Ascending aorta (tissue), 2 donors: ENCODE data around the gene NFE2L2. TPM values are rescaled to one million over a fixed set of nuclear protein-coding genes. Genes with fewer than 3 reads are reported as not detected.
A peak's percentile ranks its signal among the peaks of the same experiment; 100 is the strongest.
"Not testable (repeated sequence)": the region's sequence is repeated elsewhere in the genome, so short reads cannot be mapped to it uniquely, and the experiment has no call there.

Experiments used
- DNase-seq, 2 donors: peaks; one replicate each; pipeline ENCODE4 v3.0.0-alpha.2; 2019; ENCODE audit warnings: low spot score in 2 of 2
- H3K27ac ChIP-seq, 2 donors: fragments of 200-600 bp; sonication (generic); one replicate each; pipeline ENCODE4 v1.5.1; 2016 to 2017; ENCODE audit warnings: mild to moderate bottlenecking in 1 of 2
- H3K27me3 ChIP-seq: fragments of 200-600 bp; sonication (generic); one replicate; pipeline ENCODE4 v1.5.1; 2017
- H3K36me3 ChIP-seq, 2 donors: fragments of 200-600 bp; sonication (generic); one replicate each; pipeline ENCODE4 v1.5.1; 2016
- H3K4me1 ChIP-seq, 2 donors: fragments of 200-600 bp; sonication (generic); one replicate each; pipeline ENCODE4 v1.5.1; 2016 to 2017; ENCODE audit warnings: mild to moderate bottlenecking in 1 of 2
- H3K4me3 ChIP-seq, 2 donors: fragments of 200-600 bp; sonication (generic); one replicate each; pipeline ENCODE4 v1.5.1; 2016 to 2017; ENCODE audit warnings: mild to moderate bottlenecking in 1 of 2
- H3K9me3 ChIP-seq, 2 donors: fragments of 200-600 bp; sonication (generic); one replicate each; pipeline ENCODE4 v1.5.1; 2016
- intact Hi-C: fragments of 100-400 bp; cut with DNase I; formaldehyde crosslinking; loops from one replicate; pipeline ENCODE4 v1.15.1; 2023
- total RNA-seq: library from RNA; depleted of rRNA; stranded (reverse); fragments of >200 nt; gene quantifications from one replicate; pipeline ENCODE4 v1.1.0, GENCODE V29; 2016
- TF ChIP-seq, protein P1 (sequence below), 3 experiments: fragments of 200-600 bp in 2 of 3; fragments of 450-650 bp in 1 of 3; sonication (generic) in 2 of 3; IDR thresholded peaks; one replicate each; pipeline ENCODE4 v1.5.1; 2016 to 2019; ENCODE audit warnings: antibody characterized with exemption in 3 of 3, mild to moderate bottlenecking in 1 of 3, moderate library complexity in 1 of 3

The NFE2L2 gene
- total RNA-seq: 99.3 TPM

GRCh38 chr2:177264693-177265587, at the start of gene NFE2L2:
TSS of gene NFE2L2 (minus strand) at chr2:177264727. CDS start at chr2:177264576, 151 bp downstream.
- Histone ChIP-seq H3K9me3 (no peaks in the 10 kb centered on the region), H3K36me3 (no peaks in the 10 kb centered on the region), H3K4me1 (peaks cover 5 to 25% of the 10 kb centered on the region in 2 donors), H3K27me3 (no peaks in the 10 kb centered on the region), H3K27ac (peak within 1 kb of the TSS; percentile 99 to 100), H3K4me3 (peak within 1 kb of the TSS; percentile 76 to 97)
- TF ChIP-seq, protein P1, sequence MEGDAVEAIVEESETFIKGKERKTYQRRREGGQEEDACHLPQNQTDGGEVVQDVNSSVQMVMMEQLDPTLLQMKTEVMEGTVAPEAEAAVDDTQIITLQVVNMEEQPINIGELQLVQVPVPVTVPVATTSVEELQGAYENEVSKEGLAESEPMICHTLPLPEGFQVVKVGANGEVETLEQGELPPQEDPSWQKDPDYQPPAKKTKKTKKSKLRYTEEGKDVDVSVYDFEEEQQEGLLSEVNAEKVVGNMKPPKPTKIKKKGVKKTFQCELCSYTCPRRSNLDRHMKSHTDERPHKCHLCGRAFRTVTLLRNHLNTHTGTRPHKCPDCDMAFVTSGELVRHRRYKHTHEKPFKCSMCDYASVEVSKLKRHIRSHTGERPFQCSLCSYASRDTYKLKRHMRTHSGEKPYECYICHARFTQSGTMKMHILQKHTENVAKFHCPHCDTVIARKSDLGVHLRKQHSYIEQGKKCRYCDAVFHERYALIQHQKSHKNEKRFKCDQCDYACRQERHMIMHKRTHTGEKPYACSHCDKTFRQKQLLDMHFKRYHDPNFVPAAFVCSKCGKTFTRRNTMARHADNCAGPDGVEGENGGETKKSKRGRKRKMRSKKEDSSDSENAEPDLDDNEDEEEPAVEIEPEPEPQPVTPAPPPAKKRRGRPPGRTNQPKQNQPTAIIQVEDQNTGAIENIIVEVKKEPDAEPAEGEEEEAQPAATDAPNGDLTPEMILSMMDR (IDR thresholded peaks at IDR 0.05): peak in 2 of 3 experiments; percentile 32 to 50
- peak; percentile 64 to 97 for DNase-seq
- intact Hi-C loops: loop anchor here (1.0 to 5.0 kb wide), 5 partner anchors 10 to 67 kb away; no protein-coding TSS in a partner anchor

GRCh38 chr2:177314194-177314593, 49.7 kb upstream of the NFE2L2 start:
- Histone ChIP-seq H3K36me3 (no peaks in the 10 kb centered on the region), H3K4me1 (peaks cover 0 to 4% of the 10 kb centered on the region in 2 donors), H3K27ac (peak overlapping the region in 1 of 2 donors; percentile 59), H3K9me3 (no peaks in the 10 kb centered on the region), H3K4me3 (no peak overlapping the region), H3K27me3 (no peaks in the 10 kb centered on the region)
- intact Hi-C loops: no loop called here
- DNase-seq: no peak
- TF ChIP-seq, protein P1 (IDR thresholded peaks at IDR 0.05): no peak

GRCh38 chr2:177313162-177313781, 48.7 kb upstream of the NFE2L2 start:
- DNase-seq: no peak
- TF ChIP-seq, protein P1 (IDR thresholded peaks at IDR 0.05): no peak
- Histone ChIP-seq H3K4me3 (no peak overlapping the region), H3K4me1 (peaks cover 0 to 4% of the 10 kb centered on the region in 2 donors), H3K27me3 (no peaks in the 10 kb centered on the region), H3K9me3 (no peaks in the 10 kb centered on the region), H3K27ac (peak overlapping the region in 1 of 2 donors; percentile 59), H3K36me3 (no peaks in the 10 kb centered on the region)
- intact Hi-C loops: no loop called here

DNA sequence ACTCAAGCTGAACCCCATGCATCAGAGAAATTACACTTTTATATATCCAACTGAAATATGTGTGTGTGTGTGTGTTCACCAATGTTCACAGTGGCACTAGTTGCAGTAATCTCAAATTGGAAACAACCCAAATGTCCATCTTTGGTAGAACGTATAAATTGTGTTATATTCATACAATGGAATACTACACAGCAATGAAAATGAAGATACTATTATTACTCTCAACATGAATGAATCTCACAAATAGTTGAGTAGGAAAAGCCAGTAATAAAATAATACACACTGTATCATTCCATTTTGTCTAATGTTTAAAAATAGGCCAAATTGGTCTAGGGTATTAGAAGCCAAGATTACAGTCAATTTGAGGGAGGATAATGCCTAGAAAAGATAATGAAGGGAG, 48.0 kb upstream of the NFE2L2 start:
- Histone ChIP-seq H3K4me1 (peaks cover 0 to 4% of the 10 kb centered on the region in 2 donors), H3K4me3 (no peak overlapping the region), H3K36me3 (no peaks in the 10 kb centered on the region), H3K9me3 (no peaks in the 10 kb centered on the region), H3K27ac (no peak overlapping the region), H3K27me3 (no peaks in the 10 kb centered on the region)
- DNase-seq: no peak
- intact Hi-C loops: no loop called here
- TF ChIP-seq, protein P1 (IDR thresholded peaks at IDR 0.05): no peak

DNA sequence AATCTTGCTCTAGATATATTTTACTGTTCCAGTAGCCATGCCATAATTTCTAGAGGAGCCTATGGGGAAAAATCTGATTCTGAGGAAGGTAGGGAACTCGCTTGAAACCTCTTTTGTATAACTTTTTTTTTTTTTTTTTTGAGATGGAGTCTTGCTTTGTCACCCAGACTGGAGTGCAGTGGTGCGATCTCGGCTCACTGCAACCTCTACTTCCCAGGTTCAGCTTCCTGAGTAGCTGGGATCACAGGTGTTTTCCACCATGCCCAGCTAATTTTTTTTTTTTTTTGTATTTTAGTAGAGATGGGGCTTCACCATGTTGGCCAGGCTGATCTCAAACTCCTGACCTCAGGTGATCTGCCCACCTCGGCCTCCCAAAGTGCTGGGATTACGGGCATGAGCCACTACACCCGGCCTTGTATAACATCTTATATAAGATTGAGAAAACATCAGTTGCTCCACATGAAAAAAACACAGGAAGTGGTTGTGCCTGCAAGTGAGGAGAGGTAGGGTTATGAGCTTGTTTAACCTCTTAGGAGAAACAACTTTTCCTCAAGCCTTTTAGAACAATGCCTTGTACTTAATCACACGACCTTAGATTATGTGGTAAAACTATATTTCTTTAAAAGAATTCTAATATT, 45.3 kb upstream of the NFE2L2 start:
- H3K36me3 ChIP-seq, H3K27ac ChIP-seq, H3K4me1 ChIP-seq, H3K9me3 ChIP-seq, H3K27me3 ChIP-seq, H3K4me3 ChIP-seq, intact Hi-C loops, DNase-seq: not testable (repeated sequence)
